ENCODE measurements around the gene SPTBN4.
"Not testable (repeated sequence)": the region's sequence is repeated elsewhere in the genome, so short reads cannot be mapped to it uniquely, and the experiment has no call there.

SPTBN4 gene

GRCh38 chr19:40530091-40530901 is 63.5 kb downstream of the SPTBN4 start:
- peak; percentile 89 for DNase-seq (ENCODE audit: low spot score)

DNA sequence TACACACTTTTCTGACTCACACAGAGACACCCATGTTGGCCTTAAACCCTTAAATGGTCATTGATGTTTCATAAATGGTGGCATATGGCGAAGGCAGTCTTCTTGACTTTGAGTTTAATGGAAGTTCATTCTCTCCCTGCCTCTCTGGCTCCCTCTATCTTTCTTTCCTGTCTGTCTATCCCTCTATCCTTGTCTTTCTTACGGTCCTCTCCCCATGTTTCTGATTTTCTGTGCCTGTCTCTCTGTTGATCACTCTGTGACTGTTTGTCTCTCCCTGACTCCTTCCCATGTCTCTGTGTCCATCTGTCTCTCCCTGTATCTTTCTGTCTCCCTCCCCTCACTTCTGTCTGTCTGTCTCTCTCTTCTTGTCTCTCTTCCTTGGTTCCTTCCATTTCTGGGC is 66.7 kb downstream of the SPTBN4 start:
- no peak for DNase-seq (ENCODE audit: low spot score)

DNA sequence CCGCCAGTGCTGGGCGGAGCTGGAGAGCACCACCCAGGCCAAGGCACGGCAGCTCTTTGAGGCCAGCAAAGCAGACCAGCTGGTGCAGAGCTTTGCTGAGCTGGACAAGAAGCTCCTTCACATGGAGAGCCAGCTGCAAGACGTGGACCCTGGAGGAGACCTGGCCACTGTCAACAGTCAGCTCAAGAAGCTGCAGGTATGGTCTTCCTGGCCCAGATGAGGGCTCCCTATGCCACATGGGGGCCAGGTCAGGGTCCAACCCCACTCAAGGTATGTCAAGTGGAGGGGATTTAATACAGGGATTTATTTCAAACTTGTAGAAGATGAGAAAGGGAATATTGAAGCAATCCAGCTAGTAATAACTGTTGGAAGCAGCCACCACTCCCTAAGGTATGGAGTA is 67.3 kb downstream of the SPTBN4 start:
- no peak for DNase-seq (ENCODE audit: low spot score)

DNA sequence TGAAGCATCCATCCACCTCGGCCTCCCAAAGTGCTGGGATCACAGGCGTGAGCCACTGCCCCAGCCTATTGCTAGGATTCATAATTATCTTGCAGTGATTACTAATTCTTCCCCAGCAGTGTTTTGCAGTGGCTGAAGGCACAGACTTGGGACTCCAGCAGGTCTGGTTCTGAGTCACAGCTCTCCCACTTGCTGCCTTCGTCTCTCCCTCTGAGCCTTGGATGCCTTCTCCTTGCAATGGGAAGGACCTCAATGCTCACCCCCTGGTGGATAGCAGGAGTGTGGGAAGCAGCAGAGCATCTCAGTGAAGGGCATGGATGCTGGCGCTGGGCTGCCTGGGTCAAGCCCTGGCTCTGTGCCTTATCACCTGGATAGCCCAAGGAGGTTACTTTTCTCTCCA is 72.3 kb downstream of the SPTBN4 start:
- no peak for DNase-seq (ENCODE audit: low spot score)

- peak; percentile 90 for DNase-seq (ENCODE audit: low spot score)
These were observed 75.5 kb downstream of the SPTBN4 start for GRCh38 chr19:40542202-40542859.

GRCh38 chr19:40543029-40543597 is 76.3 kb downstream of the SPTBN4 start:
- DNase-seq (ENCODE audit: low spot score) = no peak

- not testable (repeated sequence) for DNase-seq (ENCODE audit: low spot score)
These were observed 79.5 kb downstream of the SPTBN4 start for GRCh38 chr19:40546153-40546841.

- DNase-seq (ENCODE audit: low spot score) = not testable (repeated sequence)
These were observed 80.4 kb downstream of the SPTBN4 start for GRCh38 chr19:40547190-40547589.

- DNase-seq (ENCODE audit: low spot score) = peak; percentile 4
These were observed 81.0 kb downstream of the SPTBN4 start for GRCh38 chr19:40547836-40548235.

DNA sequence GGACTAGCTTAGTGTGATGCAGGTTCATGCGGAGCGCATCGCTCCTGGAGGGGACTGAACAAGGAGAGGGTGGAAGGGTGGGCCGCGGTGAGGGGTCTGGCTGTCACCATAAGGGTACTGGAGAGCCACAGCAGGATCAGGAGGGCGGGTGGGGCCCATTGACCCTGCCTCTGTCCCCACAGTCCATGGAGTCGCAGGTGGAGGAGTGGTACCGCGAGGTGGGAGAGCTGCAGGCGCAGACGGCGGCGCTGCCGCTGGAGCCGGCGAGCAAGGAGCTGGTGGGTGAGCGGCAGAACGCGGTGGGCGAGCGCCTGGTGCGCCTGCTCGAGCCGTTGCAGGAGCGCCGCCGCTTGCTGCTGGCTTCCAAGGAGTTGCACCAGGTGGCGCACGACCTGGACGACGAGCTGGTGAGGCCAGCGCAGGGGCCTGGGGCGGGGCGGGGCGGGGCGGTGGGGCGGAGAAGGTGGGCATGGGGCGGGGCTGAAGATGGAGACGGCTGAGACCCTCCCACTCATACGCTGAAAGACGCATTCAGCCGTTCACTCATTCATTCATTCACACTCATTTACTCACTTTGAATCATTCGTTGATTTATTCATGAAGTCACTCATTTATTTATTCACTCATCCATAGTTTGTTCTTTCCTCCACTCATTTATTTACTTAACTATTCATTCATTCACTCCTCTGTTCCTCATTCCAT is 82.4 kb downstream of the SPTBN4 start:
- DNase-seq (ENCODE audit: low spot score) = peak; percentile 92

DNA sequence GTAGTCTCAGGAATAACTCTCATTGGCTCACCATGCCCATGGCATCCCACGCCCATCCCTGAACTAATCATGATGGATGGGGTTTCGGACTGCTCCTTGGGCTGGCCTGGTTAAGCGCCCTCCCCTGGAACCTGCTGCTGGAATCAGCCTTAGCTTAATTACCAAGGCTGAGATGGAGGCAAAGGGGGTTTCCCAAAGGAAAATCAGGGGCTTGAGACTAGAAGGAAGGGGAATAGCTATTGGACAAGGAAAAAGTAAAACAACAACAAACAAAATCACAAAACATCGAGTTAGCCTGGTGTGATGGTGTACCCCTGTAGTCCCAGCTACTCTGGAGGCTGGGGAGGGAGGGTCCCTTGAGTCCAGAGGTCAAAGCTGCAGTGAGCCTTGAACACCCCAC is 84.2 kb downstream of the SPTBN4 start:
- peak; percentile 28 for DNase-seq (ENCODE audit: low spot score)

- no peak for DNase-seq (ENCODE audit: low spot score)
These were observed 86.0 kb downstream of the SPTBN4 start for GRCh38 chr19:40552848-40553247.

- peak; percentile 32 for DNase-seq (ENCODE audit: low spot score)
These were observed 87.4 kb downstream of the SPTBN4 start for GRCh38 chr19:40553885-40554857.

DNA sequence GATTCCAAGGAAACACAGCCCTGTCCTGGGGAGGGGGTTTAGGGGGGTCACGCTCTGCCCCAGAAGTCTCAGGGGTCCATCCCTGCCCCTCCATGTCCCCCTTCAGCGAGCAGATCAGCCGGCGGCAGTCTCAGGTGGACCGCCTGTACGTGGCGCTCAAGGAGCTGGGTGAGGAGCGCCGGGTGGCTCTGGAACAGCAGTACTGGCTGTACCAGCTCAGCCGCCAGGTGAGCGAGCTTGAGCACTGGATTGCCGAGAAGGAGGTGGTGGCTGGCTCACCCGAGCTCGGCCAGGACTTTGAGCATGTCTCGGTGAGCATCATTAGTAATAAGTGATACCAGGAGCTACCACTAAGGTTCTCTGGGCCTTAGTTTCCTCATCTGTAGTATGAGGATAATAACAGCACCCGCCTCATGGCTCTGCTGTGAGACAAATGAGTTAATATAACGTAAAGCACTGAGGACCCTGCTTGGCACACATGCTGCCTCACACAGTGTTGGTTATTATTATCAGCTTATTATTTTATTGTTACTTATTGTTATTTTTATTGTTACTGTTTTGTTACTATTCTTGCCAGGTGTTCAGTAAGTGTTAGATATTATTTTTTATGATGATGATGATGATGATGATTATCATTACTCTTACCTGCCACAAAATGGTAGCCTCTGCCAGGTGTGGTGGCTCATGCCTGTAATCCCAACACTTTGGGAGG is 89.3 kb downstream of the SPTBN4 start:
- DNase-seq (ENCODE audit: low spot score) = peak; percentile 20

DNA sequence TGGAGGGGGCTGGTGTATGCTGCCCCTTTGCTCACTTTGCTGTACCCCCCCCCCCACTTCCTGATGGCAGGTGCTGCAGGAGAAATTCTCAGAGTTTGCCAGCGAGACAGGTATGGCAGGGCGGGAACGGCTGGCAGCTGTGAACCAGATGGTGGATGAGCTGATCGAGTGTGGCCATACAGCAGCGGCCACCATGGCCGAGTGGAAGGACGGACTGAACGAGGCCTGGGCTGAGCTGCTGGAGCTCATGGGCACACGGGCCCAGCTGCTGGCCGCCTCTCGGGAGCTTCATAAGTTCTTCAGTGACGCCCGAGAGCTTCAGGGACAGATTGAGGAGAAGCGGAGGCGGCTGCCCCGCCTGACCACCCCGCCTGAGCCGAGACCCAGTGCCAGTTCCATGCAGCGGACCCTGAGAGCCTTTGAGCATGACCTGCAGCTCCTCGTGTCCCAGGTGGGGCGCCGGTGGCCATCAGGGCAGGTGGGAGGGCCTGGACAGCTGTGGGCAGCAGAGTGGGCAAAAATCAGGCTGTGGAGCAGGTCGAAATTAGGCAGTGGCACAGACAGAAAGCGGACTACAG is 90.2 kb downstream of the SPTBN4 start:
- DNase-seq (ENCODE audit: low spot score) = peak; percentile 22

DNA sequence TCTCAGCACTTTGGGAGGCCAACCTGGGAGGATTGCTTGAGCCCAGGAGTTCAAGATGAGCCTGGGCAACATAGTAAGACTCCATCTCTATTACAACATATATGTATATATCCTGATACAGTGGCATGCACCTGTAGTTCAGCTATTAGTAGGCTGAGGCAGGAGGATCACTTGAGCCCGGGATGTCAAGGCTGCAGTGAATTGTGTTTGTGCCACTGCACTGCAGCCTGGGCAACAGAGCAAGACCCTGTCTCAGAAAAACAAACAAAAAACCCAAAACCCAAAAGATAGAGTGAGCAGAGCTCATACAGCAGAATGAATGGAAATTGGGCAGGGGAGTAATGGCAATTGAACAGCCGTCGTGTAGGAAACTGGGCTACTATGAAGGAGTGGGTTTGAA is 92.6 kb downstream of the SPTBN4 start:
- DNase-seq (ENCODE audit: low spot score) = no peak

GRCh38 chr19:40560092-40560507 is 93.3 kb downstream of the SPTBN4 start:
- DNase-seq (ENCODE audit: low spot score) = peak; percentile 54

DNA sequence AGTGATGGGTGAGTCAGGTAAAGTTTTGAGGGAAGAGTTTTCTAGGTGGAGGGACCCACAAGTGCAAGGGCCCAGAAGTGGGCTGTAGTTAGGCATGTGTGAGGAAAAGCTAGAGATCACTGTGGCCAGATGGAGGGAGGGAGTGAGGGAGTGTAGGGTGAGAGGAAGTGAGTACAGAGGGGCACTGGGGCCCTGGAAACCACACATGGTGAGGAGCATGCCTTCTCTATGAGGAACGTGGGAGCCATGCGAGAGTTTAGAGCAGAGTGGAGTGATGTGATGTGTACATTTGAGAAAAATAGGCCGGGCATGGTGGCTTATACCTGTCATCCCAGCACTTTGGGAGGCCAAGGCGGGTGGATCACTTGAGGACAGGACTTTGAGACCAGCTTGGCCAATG is 95.1 kb downstream of the SPTBN4 start:
- DNase-seq (ENCODE audit: low spot score) = no peak

DNA sequence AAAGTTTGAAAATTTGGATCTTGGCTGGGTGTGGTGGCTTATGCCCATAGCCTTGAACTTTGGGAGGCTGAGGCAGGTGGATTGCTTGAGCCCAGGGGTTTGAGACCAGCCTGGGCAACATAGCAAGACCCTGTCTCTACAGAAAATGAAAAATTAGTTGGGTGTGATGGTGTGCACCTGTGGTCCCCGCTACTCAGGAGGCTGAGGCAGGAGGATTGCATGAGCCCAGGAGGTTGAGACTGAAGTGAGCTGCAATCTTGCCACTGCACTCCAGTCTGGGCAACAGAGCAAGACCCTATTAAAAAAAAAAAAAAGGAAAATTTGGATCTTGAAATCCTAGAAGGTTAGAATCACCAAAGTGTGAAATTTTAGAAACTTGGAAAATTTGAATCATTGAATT is 97.7 kb downstream of the SPTBN4 start:
- not testable (repeated sequence) for DNase-seq (ENCODE audit: low spot score)

GRCh38 chr19:40565355-40565754 is 98.6 kb downstream of the SPTBN4 start:
- DNase-seq (ENCODE audit: low spot score) = no peak

Data from D341Med (cell line).